Spleen (tissue), 7 donors: ENCODE results near the gene TRPM2.

Experiments used
- POLR2A ChIP-seq, 3 donors: fragments of 450-650 bp; IDR thresholded peaks; one replicate each; pipeline ENCODE4 v1.5.1; 2017; ENCODE audit warnings: antibody characterized with exemption in 3 of 3, mild to moderate bottlenecking in 1 of 3
- TF ChIP-seq, protein P1 (sequence below), 11 experiments: fragments of 200-600 bp in 7 of 11; fragments of 450-650 bp in 4 of 11; sonication (generic) in 4 of 11; IDR thresholded peaks in 8 of 11; conservative IDR thresholded peaks in 3 of 11; 1 replicate in 7 of 11; 2 replicates in 4 of 11; pipeline versions ENCODE4 v1.4.0 to v1.8.0; 2016 to 2021; ENCODE audit warnings: antibody characterized with exemption in 11 of 11, inconsistent platforms in 4 of 11, mild to moderate bottlenecking in 1 of 11
- donor health status: DM: no; HTN: no; CAD: no; lungs with moderate emphysema.
- donor health status: DM: no; HTN: no; CAD: no.
- donor health status: DM: no; HTN: no; CAD: no.

DNA sequence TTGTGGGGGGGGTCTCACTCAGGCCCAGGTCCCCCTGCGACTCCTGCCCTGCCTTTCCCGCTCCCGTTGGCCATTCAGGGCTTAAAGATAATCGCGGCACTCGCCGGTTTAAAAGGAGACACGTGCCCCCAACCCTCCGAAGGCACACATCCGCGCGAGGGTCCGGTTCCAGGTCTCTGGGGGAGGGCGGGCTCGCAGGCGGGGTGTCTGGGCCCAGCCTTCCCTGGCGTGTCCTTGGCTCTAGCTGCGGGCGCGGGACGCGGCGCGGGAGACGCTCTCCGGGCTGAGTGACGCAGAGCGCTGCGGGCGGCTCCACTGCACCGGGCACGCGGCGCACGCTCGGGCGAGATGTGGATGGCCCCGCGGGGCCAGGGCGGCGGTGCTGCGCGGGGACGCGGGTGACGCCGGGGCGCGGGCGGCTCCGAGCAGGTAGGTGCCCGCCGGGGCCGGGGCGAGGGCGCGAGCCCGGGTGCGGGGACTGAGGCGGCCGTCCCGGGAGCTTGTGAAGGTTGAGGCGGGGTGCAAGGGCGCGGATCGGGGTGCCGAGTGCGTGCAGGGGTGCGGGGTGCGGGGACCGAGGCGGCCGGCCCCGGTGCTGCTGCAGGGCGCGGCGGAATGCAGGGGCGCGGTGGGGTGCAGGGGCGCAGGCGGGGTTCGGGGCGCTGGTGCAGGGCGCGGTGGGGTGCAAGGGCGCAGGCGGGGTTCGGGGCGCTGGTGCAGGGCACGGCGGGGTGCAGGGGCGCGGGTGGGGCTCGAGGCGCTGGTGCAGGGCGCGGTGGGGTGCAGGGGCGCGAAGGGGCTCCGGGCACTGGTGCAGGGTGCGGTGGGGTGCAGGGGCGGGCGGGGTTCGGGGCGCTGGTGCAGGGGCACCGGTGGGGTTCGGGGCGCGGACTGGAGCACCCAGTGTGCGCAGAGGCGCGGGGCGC is 3.3 kb upstream of the TRPM2 start:
- TF ChIP-seq, protein P1, sequence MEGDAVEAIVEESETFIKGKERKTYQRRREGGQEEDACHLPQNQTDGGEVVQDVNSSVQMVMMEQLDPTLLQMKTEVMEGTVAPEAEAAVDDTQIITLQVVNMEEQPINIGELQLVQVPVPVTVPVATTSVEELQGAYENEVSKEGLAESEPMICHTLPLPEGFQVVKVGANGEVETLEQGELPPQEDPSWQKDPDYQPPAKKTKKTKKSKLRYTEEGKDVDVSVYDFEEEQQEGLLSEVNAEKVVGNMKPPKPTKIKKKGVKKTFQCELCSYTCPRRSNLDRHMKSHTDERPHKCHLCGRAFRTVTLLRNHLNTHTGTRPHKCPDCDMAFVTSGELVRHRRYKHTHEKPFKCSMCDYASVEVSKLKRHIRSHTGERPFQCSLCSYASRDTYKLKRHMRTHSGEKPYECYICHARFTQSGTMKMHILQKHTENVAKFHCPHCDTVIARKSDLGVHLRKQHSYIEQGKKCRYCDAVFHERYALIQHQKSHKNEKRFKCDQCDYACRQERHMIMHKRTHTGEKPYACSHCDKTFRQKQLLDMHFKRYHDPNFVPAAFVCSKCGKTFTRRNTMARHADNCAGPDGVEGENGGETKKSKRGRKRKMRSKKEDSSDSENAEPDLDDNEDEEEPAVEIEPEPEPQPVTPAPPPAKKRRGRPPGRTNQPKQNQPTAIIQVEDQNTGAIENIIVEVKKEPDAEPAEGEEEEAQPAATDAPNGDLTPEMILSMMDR (IDR thresholded peaks at IDR 0.05 in 8 of 11, conservative IDR thresholded peaks at IDR 0.05 in 3 of 11) = no peak
- TF ChIP-seq POLR2A (IDR thresholded peaks at IDR 0.05) = no peak
